HepG2 (cell line): ENCODE results near the gene HS2ST1. TPM values are rescaled to one million over a fixed set of nuclear protein-coding genes. Genes with fewer than 3 reads are reported as not detected.

Experiments
- DZIP1 ChIP-seq: sonication (generic); formaldehyde crosslinking; IDR thresholded peaks from 2 replicates; pipeline ENCODE4 v1.5.0; 2020; ENCODE audit warnings: mild to moderate bottlenecking, missing genetic modification reagents
- HDAC1 ChIP-seq: sonication (generic); formaldehyde crosslinking; IDR thresholded peaks from 2 replicates; pipeline ENCODE4 v1.5.1; 2020; ENCODE audit warnings: mild to moderate bottlenecking, missing genetic modification reagents
- MAX ChIP-seq: IDR thresholded peaks from 2 replicates; pipeline ENCODE4 v1.6.1; 2012; ENCODE audit warnings: inconsistent platforms
- MED8 ChIP-seq: sonication (generic); formaldehyde crosslinking; IDR thresholded peaks from 2 replicates; pipeline ENCODE4 v1.8.1; 2023; ENCODE audit warnings: mild to moderate bottlenecking, missing genetic modification reagents; ENCODE audit not compliant: insufficient replicate concordance
- PCBP2 ChIP-seq: fragments of 200-400 bp; formaldehyde crosslinking; optimal IDR thresholded peaks from 2 replicates; pipeline ENCODE3; 2018; ENCODE audit warnings: low read length, low read depth; ENCODE audit not compliant: poor library complexity, severe bottlenecking
- RARA ChIP-seq: IDR thresholded peaks from 2 replicates; pipeline ENCODE4 v1.6.1; 2016; ENCODE audit warnings: missing genetic modification reagents, missing compliant biosample characterization
- SRF ChIP-seq: IDR thresholded peaks from 2 replicates; pipeline ENCODE4 v1.6.1; 2011; ENCODE audit warnings: mild to moderate bottlenecking, low read depth, low read length, moderate library complexity
- SYNCRIP ChIP-seq: fragments of 200-400 bp; formaldehyde crosslinking; IDR thresholded peaks from 2 replicates; pipeline ENCODE4 v1.6.1; 2018; ENCODE audit warnings: mild to moderate bottlenecking, low read depth, low read length; ENCODE audit not compliant: insufficient read depth
- ZHX2 ChIP-seq, 2 experiments: sonication (generic) in 1 of 2; formaldehyde crosslinking in 1 of 2; IDR thresholded peaks; 2 replicates each; pipeline versions ENCODE4 v1.6.1 to v1.9.0; 2014 to 2022; ENCODE audit warnings: antibody characterized with exemption in 1 of 2, borderline replicate concordance in 1 of 2, inconsistent platforms in 1 of 2, low read depth in 1 of 2, missing genetic modification reagents in 1 of 2
- ZNF136 ChIP-seq: sonication (generic); formaldehyde crosslinking; IDR thresholded peaks from 2 replicates; pipeline ENCODE4 v1.8.1; 2022; ENCODE audit warnings: low read depth, mild to moderate bottlenecking, moderate library complexity, missing genetic modification reagents
- ZNF263 ChIP-seq: sonication (generic); formaldehyde crosslinking; IDR thresholded peaks from 2 replicates; pipeline ENCODE4 v1.4.0; 2020; ENCODE audit warnings: missing genetic modification reagents
- ZNF878 ChIP-seq: sonication (generic); formaldehyde crosslinking; IDR thresholded peaks from 2 replicates; pipeline ENCODE4 v1.8.1; 2023; ENCODE audit warnings: mild to moderate bottlenecking, missing genetic modification reagents, moderate library complexity
- polyA plus RNA-seq, 8 experiments: library from polyadenylated mRNA; depleted of rRNA in 3 of 8; stranded (reverse) in 7 of 8; unstranded in 1 of 8; fragments of >200 nt; fragmentation: Illumina TruSeq in 4 of 8; extraction: Trizol in 4 of 8; gene quantifications; 2 replicates each; pipeline versions ENCODE4 v1.2.1 to v1.2.3, GENCODE V29; 2011 to 2016; ENCODE audit warnings: low read depth in 4 of 8, missing spikeins in 1 of 8, mixed read lengths in 1 of 8; ENCODE audit not compliant: insufficient read depth in 1 of 8
- total RNA-seq, 5 experiments: library from RNA; depleted of rRNA; stranded (reverse); fragments of >200 nt; fragmentation: Illumina TruSeq; extraction: Trizol; gene quantifications; 2 replicates each; pipeline ENCODE4 v1.2.3, GENCODE V29; 2016; ENCODE audit warnings: low read depth in 1 of 5
- TF ChIP-seq, protein P1 (sequence below): sonication (generic); formaldehyde crosslinking; IDR thresholded peaks from 2 replicates; pipeline ENCODE4 v1.4.0; 2020; ENCODE audit warnings: missing genetic modification reagents
- TF ChIP-seq, protein P2 (sequence below): sonication (generic); formaldehyde crosslinking; IDR thresholded peaks from 2 replicates; pipeline ENCODE4 v1.5.0; 2020; ENCODE audit warnings: mild to moderate bottlenecking, missing genetic modification reagents

HS2ST1 gene
- total and polyA plus RNA-seq, 2 of the 13 experiments (the other 11 are each of a cell fraction or from before 2014, with no cell fraction given): 22.1 to 58.7 TPM

- TF ChIP-seq RARA (CRISPR knock-in tag): 0 out of 2 replicates have a peak, but pooled peaks have one; percentile 25
- TF ChIP-seq, protein P1, sequence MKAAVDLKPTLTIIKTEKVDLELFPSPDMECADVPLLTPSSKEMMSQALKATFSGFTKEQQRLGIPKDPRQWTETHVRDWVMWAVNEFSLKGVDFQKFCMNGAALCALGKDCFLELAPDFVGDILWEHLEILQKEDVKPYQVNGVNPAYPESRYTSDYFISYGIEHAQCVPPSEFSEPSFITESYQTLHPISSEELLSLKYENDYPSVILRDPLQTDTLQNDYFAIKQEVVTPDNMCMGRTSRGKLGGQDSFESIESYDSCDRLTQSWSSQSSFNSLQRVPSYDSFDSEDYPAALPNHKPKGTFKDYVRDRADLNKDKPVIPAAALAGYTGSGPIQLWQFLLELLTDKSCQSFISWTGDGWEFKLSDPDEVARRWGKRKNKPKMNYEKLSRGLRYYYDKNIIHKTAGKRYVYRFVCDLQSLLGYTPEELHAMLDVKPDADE: no peak
- no peak for TF ChIP-seq ZNF878 (CRISPR knock-in tag)
- no peak for TF ChIP-seq ZHX2 (IDR thresholded peaks at IDR 0.05; ENCODE audit: low read depth)
- TF ChIP-seq ZHX2 (CRISPR knock-in tag; IDR thresholded peaks at IDR 0.05; ENCODE audit: borderline replicate concordance): no peak
- TF ChIP-seq SYNCRIP: no peak
- no peak for TF ChIP-seq MED8 (CRISPR knock-in tag)
- no peak for TF ChIP-seq SRF
- TF ChIP-seq DZIP1 (CRISPR knock-in tag): no peak
- TF ChIP-seq ZNF136 (CRISPR knock-in tag): 0 out of 2 replicates have a peak, but pooled peaks have one; percentile 46
- TF ChIP-seq PCBP2: no peak
- peak; percentile 58 for TF ChIP-seq MAX
- peak; percentile 44; the same call in 1 of the 2 replicates for TF ChIP-seq HDAC1
- peak; percentile 60; the same call in 1 of the 2 replicates for TF ChIP-seq ZNF263
- TF ChIP-seq, protein P2, sequence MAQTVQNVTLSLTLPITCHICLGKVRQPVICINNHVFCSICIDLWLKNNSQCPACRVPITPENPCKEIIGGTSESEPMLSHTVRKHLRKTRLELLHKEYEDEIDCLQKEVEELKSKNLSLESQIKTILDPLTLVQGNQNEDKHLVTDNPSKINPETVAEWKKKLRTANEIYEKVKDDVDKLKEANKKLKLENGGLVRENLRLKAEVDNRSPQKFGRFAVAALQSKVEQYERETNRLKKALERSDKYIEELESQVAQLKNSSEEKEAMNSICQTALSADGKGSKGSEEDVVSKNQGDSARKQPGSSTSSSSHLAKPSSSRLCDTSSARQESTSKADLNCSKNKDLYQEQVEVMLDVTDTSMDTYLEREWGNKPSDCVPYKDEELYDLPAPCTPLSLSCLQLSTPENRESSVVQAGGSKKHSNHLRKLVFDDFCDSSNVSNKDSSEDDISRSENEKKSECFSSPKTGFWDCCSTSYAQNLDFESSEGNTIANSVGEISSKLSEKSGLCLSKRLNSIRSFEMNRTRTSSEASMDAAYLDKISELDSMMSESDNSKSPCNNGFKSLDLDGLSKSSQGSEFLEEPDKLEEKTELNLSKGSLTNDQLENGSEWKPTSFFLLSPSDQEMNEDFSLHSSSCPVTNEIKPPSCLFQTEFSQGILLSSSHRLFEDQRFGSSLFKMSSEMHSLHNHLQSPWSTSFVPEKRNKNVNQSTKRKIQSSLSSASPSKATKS (CRISPR knock-in tag): no peak
These were observed 67.2 kb downstream of the HS2ST1 start (continued) for GRCh38 chr1:86981482-86982213.
